LNCaP clone FGC (cell line): ENCODE results near the gene PSMB8.
"Not testable (repeated sequence)": the region's sequence is repeated elsewhere in the genome, so short reads cannot be mapped to it uniquely, and the experiment has no call there.

ENCODE experiments used
- DNase-seq: peaks from one replicate; pipeline ENCODE4 v3.0.0-alpha.2; 2011; ENCODE audit warnings: low read depth
- H3K4me3 ChIP-seq: 2 replicates; pipeline ENCODE4 v1.5.1; 2011; ENCODE audit warnings: mild to moderate bottlenecking, low read depth, low read length, control low read depth
- CTCF ChIP-seq: IDR thresholded peaks from 2 replicates; pipeline ENCODE4 v1.5.1; 2012; ENCODE audit warnings: mild to moderate bottlenecking; ENCODE audit not compliant: control insufficient read depth, insufficient read depth; ENCODE audit errors: extremely low read depth

PSMB8 gene

GRCh38 chr6:32885698-32886286 is 41.9 kb upstream of the PSMB8 start:
- peak; percentile 70 for DNase-seq
- TF ChIP-seq CTCF, result peak; percentile 59
- H3K4me3 ChIP-seq, result no peak overlapping the region

GRCh38 chr6:32883789-32884188 is 39.9 kb upstream of the PSMB8 start:
- DNase-seq, result no peak
- no peak for TF ChIP-seq CTCF
- no peak overlapping the region for H3K4me3 ChIP-seq

- no peak for TF ChIP-seq CTCF
- H3K4me3 ChIP-seq, result no peak overlapping the region
- no peak for DNase-seq
Measured at GRCh38 chr6:32882879-32883250, 39.0 kb upstream of the PSMB8 start.

GRCh38 chr6:32880962-32881361 is 37.1 kb upstream of the PSMB8 start:
- not testable (repeated sequence) for DNase-seq, H3K4me3 ChIP-seq

- no peak for DNase-seq
- H3K4me3 ChIP-seq, result no peak overlapping the region
- TF ChIP-seq CTCF, result no peak
Measured at GRCh38 chr6:32879691-32880090, 35.8 kb upstream of the PSMB8 start.

GRCh38 chr6:32876603-32877002 is 32.8 kb upstream of the PSMB8 start:
- TF ChIP-seq CTCF, result no peak
- no peak for DNase-seq
- H3K4me3 ChIP-seq, result no peak overlapping the region

- DNase-seq, H3K4me3 ChIP-seq: not testable (repeated sequence)
Measured at GRCh38 chr6:32873947-32874346, 30.1 kb upstream of the PSMB8 start.

GRCh38 chr6:32868257-32868788 is 24.5 kb upstream of the PSMB8 start:
- no peak overlapping the region for H3K4me3 ChIP-seq
- TF ChIP-seq CTCF, result peak; percentile 80
- DNase-seq, result peak; percentile 31
